Inflammatory macrophage (primary cell): ENCODE results near the gene CACNB1.
"Not testable (repeated sequence)": the region's sequence is repeated elsewhere in the genome, so short reads cannot be mapped to it uniquely, and the experiment has no call there.

ENCODE experiments used
- DNase-seq, 2 donors: peaks; one replicate each; pipeline ENCODE4 v3.0.0-alpha.2; 2020 to 2022

Gene CACNB1

DNA sequence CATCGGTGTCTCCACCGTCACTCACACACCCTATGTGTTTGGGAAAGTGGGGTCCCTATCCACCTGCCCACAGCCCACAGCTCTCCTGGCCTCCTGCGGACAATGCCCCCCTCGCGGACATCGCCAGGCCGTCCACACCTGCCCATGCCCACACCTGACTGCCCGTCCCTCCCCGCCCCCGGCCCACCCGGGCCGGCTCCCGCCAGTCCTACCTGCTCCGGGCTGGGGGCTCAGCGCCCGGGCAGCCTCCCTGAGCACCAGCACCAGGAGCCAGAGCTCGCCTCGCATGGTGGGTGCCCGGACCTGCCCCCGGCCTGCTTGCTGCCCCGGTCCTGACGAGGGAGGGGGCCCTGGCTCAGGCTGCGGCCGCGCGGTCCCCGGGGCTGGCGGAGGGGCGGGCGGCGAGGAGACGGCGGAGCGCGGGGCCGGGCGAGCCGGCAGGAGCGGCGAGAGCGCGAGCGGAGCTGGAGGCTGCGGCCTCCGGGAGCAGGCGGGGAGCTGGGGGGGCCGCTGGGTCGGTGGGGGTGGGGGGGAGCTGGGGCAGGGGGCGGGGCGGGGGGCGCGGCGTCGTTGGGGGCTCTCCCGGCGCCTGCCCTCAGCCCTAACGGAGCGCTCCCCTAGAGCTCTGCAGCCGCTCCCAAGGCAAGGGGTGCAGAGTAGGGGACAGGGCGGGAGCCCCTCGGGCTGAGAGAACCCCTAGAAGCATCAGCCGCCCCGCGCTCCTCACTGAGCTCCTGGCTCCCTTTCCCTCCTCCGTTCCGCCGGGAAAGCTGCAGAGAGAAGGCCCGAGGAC lies 46.1 kb downstream of the CACNB1 start, which contains the start of gene PLXDC1:
PLXDC1 (minus strand) TSS at position 488 of the 793 bp plus-strand sequence; CDS start at position 288, 200 bp downstream.
- DNase-seq = no peak

DNA sequence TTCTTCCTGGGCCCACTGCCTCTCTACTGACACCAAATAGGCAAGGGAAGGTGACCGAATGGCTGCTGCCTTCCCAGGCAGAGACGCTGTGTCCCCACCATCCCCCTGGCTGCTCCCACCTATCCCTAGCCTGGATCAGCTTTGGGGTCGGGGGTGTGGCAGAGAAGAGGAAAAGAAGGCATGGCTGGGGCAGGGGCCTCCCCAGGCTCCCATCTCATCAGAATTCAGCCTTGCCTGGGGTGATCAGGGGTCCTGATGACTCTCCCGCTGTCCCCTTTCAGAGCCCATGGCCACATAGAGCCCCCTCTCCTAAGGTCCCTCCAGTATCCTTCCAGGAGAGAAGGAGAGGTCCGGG lies 46.7 kb downstream of the CACNB1 start:
- DNase-seq = no peak

GRCh38 chr17:39150104-39150634 lies 47.3 kb downstream of the CACNB1 start:
- no peak for DNase-seq

GRCh38 chr17:39147221-39148185 lies 50.0 kb downstream of the CACNB1 start:
- no peak for DNase-seq

GRCh38 chr17:39146273-39146672 lies 51.2 kb downstream of the CACNB1 start:
- DNase-seq = no peak

GRCh38 chr17:39145143-39145542 lies 52.3 kb downstream of the CACNB1 start:
- DNase-seq = no peak

DNA sequence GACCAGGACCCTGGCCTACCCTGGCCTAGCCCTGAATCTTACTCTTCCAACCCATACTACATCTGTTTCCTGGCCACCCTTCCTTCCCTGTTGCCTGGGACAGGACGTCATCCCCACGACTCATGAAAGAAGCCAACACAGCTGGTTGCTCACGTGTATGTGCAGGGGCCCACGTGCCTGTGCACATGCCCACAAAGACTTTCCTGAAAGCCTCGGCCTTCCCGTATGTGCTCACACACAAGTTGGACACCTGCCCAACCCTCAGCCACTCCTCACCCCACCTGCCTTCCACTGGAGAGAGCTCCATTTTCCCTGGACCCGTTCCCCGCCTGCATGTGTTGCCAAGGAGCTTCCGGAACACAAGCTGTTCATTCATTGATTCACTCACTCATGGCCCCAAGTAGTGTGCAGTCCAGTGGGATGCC lies 53.0 kb downstream of the CACNB1 start:
- DNase-seq = no peak

- DNase-seq = no peak
Observed at GRCh38 chr17:39143552-39144093, 53.8 kb downstream of the CACNB1 start.

DNA sequence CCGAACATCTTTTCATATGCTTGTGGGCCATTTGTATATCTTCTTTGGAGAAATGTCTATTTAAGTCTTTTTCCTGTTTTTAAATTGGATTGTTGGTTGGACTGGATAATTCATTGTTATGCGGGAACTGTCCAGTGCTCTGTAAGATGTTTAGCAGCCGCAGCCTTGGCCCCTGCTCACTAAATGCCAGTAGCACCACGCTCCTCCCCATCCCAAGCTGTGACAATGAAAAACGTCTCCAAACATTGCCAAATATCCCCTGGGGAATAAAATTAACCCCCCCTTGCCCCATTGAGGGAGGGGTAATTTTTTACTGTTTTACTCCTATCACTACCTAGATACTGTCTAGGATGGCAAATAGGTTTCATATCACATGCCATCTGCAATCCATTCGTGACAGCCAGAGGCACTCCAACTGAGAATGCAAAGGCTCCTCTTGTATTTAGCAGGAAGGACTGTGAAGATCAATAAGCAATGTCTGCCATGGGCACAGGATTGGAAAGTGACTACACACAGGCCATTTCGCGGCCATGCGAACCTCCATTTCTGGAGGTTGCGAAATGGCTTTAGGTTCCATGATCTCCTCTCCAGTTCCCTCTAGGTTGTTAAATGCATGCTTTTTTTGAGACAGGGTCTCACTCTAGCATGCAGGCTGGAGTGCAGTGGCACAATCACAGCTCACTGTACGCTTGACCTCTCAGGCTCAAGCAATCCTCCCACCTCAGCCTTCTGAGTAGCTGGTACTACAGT lies 55.4 kb downstream of the CACNB1 start:
- no peak for DNase-seq

- DNase-seq = no peak
Observed at GRCh38 chr17:39141294-39141693, 56.2 kb downstream of the CACNB1 start.

GRCh38 chr17:39139561-39139960 lies 57.9 kb downstream of the CACNB1 start:
- DNase-seq = no peak

DNA sequence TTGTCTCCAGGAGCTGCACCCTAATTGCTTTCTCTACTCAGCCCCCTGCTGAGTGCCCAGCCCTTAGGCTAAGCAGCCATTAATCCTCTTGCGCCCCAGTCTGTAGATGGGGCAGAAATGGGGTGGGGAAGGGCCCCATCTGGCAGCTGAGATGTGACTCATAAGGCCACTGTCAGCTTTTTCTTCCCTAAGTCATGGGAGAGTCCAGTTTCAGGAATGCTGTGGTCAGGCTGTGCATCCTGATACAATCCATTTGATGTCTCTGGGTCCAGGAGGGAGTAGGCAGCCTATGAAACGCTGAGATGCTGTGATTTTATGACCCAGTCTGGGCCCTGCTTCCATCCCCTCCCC lies 58.3 kb downstream of the CACNB1 start:
- DNase-seq = no peak

- DNase-seq = no peak
Observed at GRCh38 chr17:39138431-39139160, 58.9 kb downstream of the CACNB1 start.

- no peak for DNase-seq
Observed at GRCh38 chr17:39134878-39135277, 62.6 kb downstream of the CACNB1 start.

- no peak for DNase-seq
Observed at GRCh38 chr17:39132192-39132610, 65.3 kb downstream of the CACNB1 start.

GRCh38 chr17:39131616-39132015 lies 65.9 kb downstream of the CACNB1 start:
- DNase-seq = no peak

- no peak for DNase-seq
Observed at GRCh38 chr17:39130205-39130604, 67.3 kb downstream of the CACNB1 start.

DNA sequence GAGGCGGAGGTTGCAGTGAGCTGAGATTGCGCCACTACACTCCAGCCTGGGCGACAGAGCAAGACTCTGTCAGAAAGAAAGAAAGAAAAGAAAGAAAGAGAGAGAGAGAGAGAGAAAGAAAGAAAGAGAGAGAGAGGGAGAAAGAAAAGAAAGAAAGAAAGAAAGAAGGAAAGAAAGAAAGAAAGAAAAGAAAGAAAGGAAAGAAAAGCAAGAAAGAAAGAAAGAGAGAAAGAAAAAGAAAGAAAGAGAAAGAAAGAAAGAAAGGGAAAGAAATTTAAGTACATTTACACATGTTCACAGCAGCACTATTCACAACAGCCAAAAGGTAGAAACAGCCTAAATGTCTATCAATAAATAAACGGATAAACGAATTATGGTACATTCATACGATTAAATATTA lies 67.9 kb downstream of the CACNB1 start:
- DNase-seq = not testable (repeated sequence)

GRCh38 chr17:39126436-39126835 lies 71.0 kb downstream of the CACNB1 start:
- DNase-seq = no peak

GRCh38 chr17:39125143-39125875 lies 72.2 kb downstream of the CACNB1 start:
- DNase-seq = no peak

GRCh38 chr17:39123627-39124026 lies 73.8 kb downstream of the CACNB1 start:
- DNase-seq = no peak
